Mesenchymal stem cell (in vitro differentiated cells and primary cell): Measurements from ENCODE around the gene NTRK2.
A peak's percentile ranks its signal among the peaks of the same experiment; 100 is the strongest.

Experiments
- DNase-seq: peaks from one replicate; pipeline ENCODE4 v3.0.0-alpha.2; 2013
- H2AFZ ChIP-seq: one replicate; pipeline ENCODE4 v1.6.1; 2013; ENCODE audit warnings: low read depth, mild to moderate bottlenecking, control low read depth, inconsistent platforms, low read length, moderate library complexity
- H2AK5ac ChIP-seq: 2 replicates; pipeline ENCODE4 v1.6.1; 2013; ENCODE audit warnings: low read length, moderate library complexity, mild to moderate bottlenecking, inconsistent platforms; ENCODE audit not compliant: severe bottlenecking
- H2BK120ac ChIP-seq: one replicate; pipeline ENCODE4 v1.6.1; 2013; ENCODE audit warnings: low read depth, mild to moderate bottlenecking, inconsistent platforms, low read length, moderate library complexity
- H2BK12ac ChIP-seq, 2 experiments: one replicate each; pipeline ENCODE4 v1.6.1; 2013; ENCODE audit warnings: inconsistent platforms in 2 of 2, low read length in 2 of 2, mild to moderate bottlenecking in 2 of 2, moderate library complexity in 2 of 2, control low read depth in 1 of 2
- H2BK15ac ChIP-seq: one replicate; pipeline ENCODE4 v1.6.1; 2013; ENCODE audit warnings: mild to moderate bottlenecking, low read depth, inconsistent platforms; ENCODE audit not compliant: poor library complexity, severe bottlenecking
- H2BK5ac ChIP-seq: 2 replicates; pipeline ENCODE4 v1.6.1; 2013; ENCODE audit warnings: low read depth, mild to moderate bottlenecking, low read length, control low read depth, inconsistent platforms; ENCODE audit not compliant: poor library complexity, severe bottlenecking
- H3K14ac ChIP-seq, 2 experiments: one replicate each; pipeline ENCODE4 v1.6.1; 2013; ENCODE audit warnings: inconsistent platforms in 2 of 2, low read length in 2 of 2, control low read depth in 1 of 2, mild to moderate bottlenecking in 1 of 2, moderate library complexity in 1 of 2
- H3K18ac ChIP-seq, 2 experiments: one replicate each; pipeline ENCODE4 v1.6.1; 2013; ENCODE audit warnings: inconsistent platforms in 2 of 2, low read length in 2 of 2, control low read depth in 1 of 2, low read depth in 1 of 2, mild to moderate bottlenecking in 1 of 2
- H3K23ac ChIP-seq, 2 experiments: one replicate each; pipeline ENCODE4 v1.6.1; 2013; ENCODE audit warnings: inconsistent platforms in 2 of 2, low read length in 2 of 2, mild to moderate bottlenecking in 2 of 2, moderate library complexity in 2 of 2, control low read depth in 1 of 2
- H3K27ac ChIP-seq: 2 replicates; pipeline ENCODE4 v1.5.1; 2013; ENCODE audit warnings: mild to moderate bottlenecking, moderate library complexity, low read length, control low read depth, inconsistent platforms; ENCODE audit not compliant: poor library complexity, severe bottlenecking
- H3K27me3 ChIP-seq, 2 experiments: 2 replicates each; pipeline versions ENCODE4 v1.6.1 to v1.7.0; 2013; ENCODE audit warnings: low read length in 2 of 2, mild to moderate bottlenecking in 2 of 2, moderate library complexity in 2 of 2, control low read depth in 1 of 2, inconsistent platforms in 1 of 2; ENCODE audit not compliant: control insufficient read depth in 1 of 2, insufficient read depth in 1 of 2
- H3K36me3 ChIP-seq, 2 experiments: 2 replicates each; pipeline versions ENCODE4 v1.6.1 to v1.7.0; 2013; ENCODE audit warnings: low read length in 2 of 2, control low read depth in 1 of 2, inconsistent platforms in 1 of 2, low read depth in 1 of 2, mild to moderate bottlenecking in 1 of 2; ENCODE audit not compliant: insufficient read depth in 2 of 2, control insufficient read depth in 1 of 2
- H3K4ac ChIP-seq, 2 experiments: one replicate each; pipeline ENCODE4 v1.6.1; 2013; ENCODE audit warnings: inconsistent platforms in 2 of 2, low read length in 2 of 2, mild to moderate bottlenecking in 2 of 2, moderate library complexity in 2 of 2, control low read depth in 1 of 2, low read depth in 1 of 2
- H3K4me1 ChIP-seq: 2 replicates; pipeline ENCODE4 v1.6.1; 2013; ENCODE audit warnings: low read depth, low read length, control low read depth; ENCODE audit not compliant: control insufficient read depth, insufficient read depth
- H3K4me2 ChIP-seq: 2 replicates; pipeline ENCODE4 v1.6.1; 2013; ENCODE audit warnings: low read length, mild to moderate bottlenecking, inconsistent platforms; ENCODE audit not compliant: poor library complexity, severe bottlenecking
- H3K4me3 ChIP-seq, 2 experiments: 2 replicates each; pipeline versions ENCODE4 v1.5.1 to v1.7.0; 2013; ENCODE audit warnings: low read length in 2 of 2, mild to moderate bottlenecking in 2 of 2, control low read depth in 1 of 2, low read depth in 1 of 2; ENCODE audit not compliant: insufficient read depth in 1 of 2
- H3K79me1 ChIP-seq: replicated peaks from 2 replicates; pipeline ENCODE4 v1.6.1; 2013; ENCODE audit warnings: mild to moderate bottlenecking, control low read depth, low read length, inconsistent platforms; ENCODE audit not compliant: poor library complexity, severe bottlenecking
- H3K9ac ChIP-seq: 2 replicates; pipeline ENCODE4 v1.7.0; 2013; ENCODE audit warnings: mild to moderate bottlenecking, low read length, moderate library complexity
- H3K9me3 ChIP-seq: 2 replicates; pipeline ENCODE4 v1.7.0; 2013; ENCODE audit warnings: mild to moderate bottlenecking, low read length; ENCODE audit not compliant: control insufficient read depth
- H4K8ac ChIP-seq: one replicate; pipeline ENCODE4 v1.6.1; 2013; ENCODE audit warnings: inconsistent platforms, mild to moderate bottlenecking, low read length, moderate library complexity
- H4K91ac ChIP-seq: one replicate; pipeline ENCODE4 v1.6.1; 2013; ENCODE audit warnings: mild to moderate bottlenecking, low read length, inconsistent platforms
- whole genome bisulfite sequencing: methylation state at CpG from one replicate; pipeline ENCODE4 v1.1.7; 2013; ENCODE audit warnings: mixed read lengths; 5-methylcytosine and 5-hydroxymethylcytosine counted together

NTRK2 gene

GRCh38 chr9:84869091-84869490 lies 199.6 kb downstream of the NTRK2 start:
- H3K9ac ChIP-seq = no peak overlapping the region
- H4K91ac ChIP-seq = no peak overlapping the region
- H2BK120ac ChIP-seq = no peak overlapping the region
- WGBS = 75% methylated on average over 2 of the region's 2 CpGs
- no peak overlapping the region for H3K18ac ChIP-seq
- H3K79me1 ChIP-seq = no peaks in the 10 kb centered on the region
- no peaks in the 10 kb centered on the region for H3K9me3 ChIP-seq
- H4K8ac ChIP-seq = no peak overlapping the region
- H2BK5ac ChIP-seq = no peak overlapping the region
- no peak overlapping the region for H3K4me3 ChIP-seq
- H3K27ac ChIP-seq = no peak overlapping the region
- H3K27me3 ChIP-seq = no peaks in the 10 kb centered on the region
- no peak overlapping the region for H3K14ac ChIP-seq
- no peak overlapping the region for H2AK5ac ChIP-seq
- no peak overlapping the region for H2BK15ac ChIP-seq
- DNase-seq = no peak
- no peak overlapping the region for H3K4ac ChIP-seq
- H2AFZ ChIP-seq = no peak overlapping the region
- no peak overlapping the region for H3K4me2 ChIP-seq
- H3K23ac ChIP-seq = no peak overlapping the region
- H2BK12ac ChIP-seq = no peak overlapping the region
- H3K4me1 ChIP-seq = no peaks in the 10 kb centered on the region
- no peaks in the 10 kb centered on the region for H3K36me3 ChIP-seq

GRCh38 chr9:84871983-84872382 lies 202.5 kb downstream of the NTRK2 start:
- Histone ChIP-seq H3K14ac (no peak overlapping the region), H3K23ac (no peak overlapping the region), H4K8ac (no peak overlapping the region), H2BK12ac (no peak overlapping the region), H3K4me3 (no peak overlapping the region), H3K27me3 (no peaks in the 10 kb centered on the region), H3K27ac (no peak overlapping the region), H2BK120ac (no peak overlapping the region), H3K9me3 (no peaks in the 10 kb centered on the region), H3K79me1 (no peaks in the 10 kb centered on the region), H2AFZ (no peak overlapping the region), H3K36me3 (no peaks in the 10 kb centered on the region), H3K18ac (no peak overlapping the region), H3K9ac (no peak overlapping the region), H2BK5ac (no peak overlapping the region), H3K4ac (no peak overlapping the region), H4K91ac (no peak overlapping the region), H3K4me2 (no peak overlapping the region), H2AK5ac (no peak overlapping the region), H3K4me1 (no peaks in the 10 kb centered on the region), H2BK15ac (no peak overlapping the region)
- WGBS = 93% methylated on average over 4 of the region's 4 CpGs
- DNase-seq = no peak

GRCh38 chr9:84874022-84874421 lies 204.5 kb downstream of the NTRK2 start:
- Histone ChIP-seq H4K8ac (peak overlapping the region; percentile 85), H2AK5ac (no peak overlapping the region), H3K36me3 (no peaks in the 10 kb centered on the region), H4K91ac (peak overlapping the region; percentile 64), H2BK120ac (peak overlapping the region; percentile 87), H3K27ac (no peak overlapping the region), H3K4ac (peak overlapping the region; percentile 76 to 81), H3K9me3 (no peaks in the 10 kb centered on the region), H3K14ac (no peak overlapping the region), H3K4me3 (no peak overlapping the region), H2AFZ (no peak overlapping the region), H3K4me1 (no peaks in the 10 kb centered on the region), H2BK15ac (no peak overlapping the region), H2BK12ac (peak overlapping the region; percentile 65 to 66), H3K27me3 (no peaks in the 10 kb centered on the region), H3K79me1 (no peaks in the 10 kb centered on the region), H2BK5ac (no peak overlapping the region), H3K9ac (no peak overlapping the region), H3K4me2 (no peak overlapping the region), H3K23ac (peak overlapping the region in 1 of 2 experiments; percentile 49), H3K18ac (peak overlapping the region in 1 of 2 experiments; percentile 54)
- DNase-seq = no peak
- WGBS = 96% methylated on average over 4 of the region's 4 CpGs

GRCh38 chr9:84874596-84874995 lies 205.1 kb downstream of the NTRK2 start:
- Histone ChIP-seq H3K9me3 (no peaks in the 10 kb centered on the region), H3K23ac (peak overlapping the region in 1 of 2 experiments; percentile 49), H2BK120ac (peak overlapping the region; percentile 87), H3K27ac (peak overlapping the region; percentile 31), H2AK5ac (no peak overlapping the region), H3K9ac (peak overlapping the region; percentile 67), H3K14ac (peak overlapping the region in 1 of 2 experiments; percentile 63), H3K4ac (peak overlapping the region in 1 of 2 experiments; percentile 69), H3K27me3 (no peaks in the 10 kb centered on the region), H3K36me3 (no peaks in the 10 kb centered on the region), H2AFZ (peak overlapping the region; percentile 83), H4K91ac (no peak overlapping the region), H3K4me3 (no peak overlapping the region), H3K18ac (peak overlapping the region; percentile 54 to 85), H2BK12ac (peak overlapping the region; percentile 21 to 71), H4K8ac (peak overlapping the region; percentile 85), H3K4me2 (no peak overlapping the region), H3K4me1 (no peaks in the 10 kb centered on the region), H3K79me1 (no peaks in the 10 kb centered on the region), H2BK15ac (no peak overlapping the region), H2BK5ac (no peak overlapping the region)
- peak; percentile 51 for DNase-seq
- 17% methylated on average over 2 of the region's 2 CpGs for WGBS
